Endodermal cell (in vitro differentiated cells): Measurements from ENCODE around the gene ZNF429. TPM values are rescaled to one million over a fixed set of nuclear protein-coding genes. Genes with fewer than 3 reads are reported as not detected.

Experiments used
- DNase-seq: peaks from one replicate; pipeline ENCODE4 v3.0.0-alpha.2; 2017
- H3K27ac ChIP-seq: 2 replicates; pipeline ENCODE4 v1.5.1; 2013; ENCODE audit warnings: mild to moderate bottlenecking, low read depth, low read length, moderate library complexity
- H3K27me3 ChIP-seq: 2 replicates; pipeline ENCODE4 v1.6.1; 2013; ENCODE audit warnings: mild to moderate bottlenecking, low read length, moderate library complexity; ENCODE audit not compliant: insufficient read depth, control insufficient read depth, poor library complexity, severe bottlenecking
- H3K36me3 ChIP-seq: 2 replicates; pipeline ENCODE4 v1.7.0; 2013; ENCODE audit warnings: mild to moderate bottlenecking, low read length, moderate library complexity; ENCODE audit not compliant: control insufficient read depth, insufficient read depth
- H3K4me1 ChIP-seq: one replicate; pipeline ENCODE4 v1.7.0; 2013; ENCODE audit warnings: low read length; ENCODE audit not compliant: control insufficient read depth, insufficient read depth
- H3K4me3 ChIP-seq: 2 replicates; pipeline ENCODE4 v1.5.1; 2013; ENCODE audit warnings: mild to moderate bottlenecking, low read length, moderate library complexity
- H3K9ac ChIP-seq: 2 replicates; pipeline ENCODE4 v1.6.1; 2013; ENCODE audit warnings: mild to moderate bottlenecking, low read length, moderate library complexity; ENCODE audit not compliant: poor library complexity, severe bottlenecking; ENCODE audit errors: extremely low read depth
- H3K9me3 ChIP-seq: 2 replicates; pipeline ENCODE4 v1.6.1; 2013; ENCODE audit warnings: mild to moderate bottlenecking, low read length, moderate library complexity; ENCODE audit not compliant: control insufficient read depth
- H3K27ac Mint-ChIP-seq: 2 replicates; pipeline ENCODE4 v1.8.0; 2020; ENCODE audit warnings: mixed read lengths
- H3K27me3 Mint-ChIP-seq: 2 replicates; pipeline ENCODE4 v1.8.0; 2021; ENCODE audit warnings: mild to moderate bottlenecking, mixed read lengths; ENCODE audit not compliant: insufficient read depth
- H3K36me3 Mint-ChIP-seq: 2 replicates; pipeline ENCODE4 v1.8.0; 2020; ENCODE audit warnings: low read depth, mixed read lengths
- H3K4me1 Mint-ChIP-seq: 2 replicates; pipeline ENCODE4 v1.8.0; 2020; ENCODE audit warnings: mixed read lengths
- H3K4me3 Mint-ChIP-seq: 2 replicates; pipeline ENCODE4 v1.8.0; 2020; ENCODE audit warnings: mild to moderate bottlenecking, moderate library complexity, mixed read lengths
- H3K9me3 Mint-ChIP-seq: 2 replicates; pipeline ENCODE4 v1.8.0; 2020; ENCODE audit warnings: mild to moderate bottlenecking, mixed read lengths
- CTCF ChIP-seq: fragments of 200-600 bp; sonication (generic); conservative IDR thresholded peaks from 2 replicates; pipeline ENCODE4 v1.5.0; 2021; ENCODE audit warnings: antibody characterized with exemption, mild to moderate bottlenecking
- WGBS, 2 experiments: methylation state at CpG; one replicate each; pipeline versions ENCODE4 v1.1.5 to v1.1.7; 2013; ENCODE audit warnings: missing lambda C conversion rate in 2 of 2, mixed read lengths in 1 of 2; ENCODE audit not compliant: insufficient coverage in 1 of 2, insufficient read length in 1 of 2; 5-methylcytosine and 5-hydroxymethylcytosine counted together
- total RNA-seq, 2 donors: library from RNA; stranded (reverse); fragmentation: NEBNext Ultra II Directional in 1 of 2; extraction: Animal tissue kit (Norgen Biotek cat#: 25700) in 1 of 2; gene quantifications; 2 replicates in 1 of 2; 3 replicates in 1 of 2; pipeline ENCODE4 v1.2.1, GENCODE V29; 2021

Gene ZNF429
- total RNA-seq, 2 donors from 2014 or later: 14.3 to 23.2 TPM

GRCh38 chr19:21593008-21593481 lies 87.6 kb downstream of the ZNF429 start:
- peaks cover 20% of the 10 kb centered on the region for H3K9me3 ChIP-seq
- Mint-ChIP-seq H3K27me3 (peaks cover 7% of the 10 kb centered on the region), H3K9me3 (peaks cover 81% of the 10 kb centered on the region), H3K27ac (no peak overlapping the region), H3K36me3 (no peaks in the 10 kb centered on the region), H3K4me1 (no peaks in the 10 kb centered on the region), H3K4me3 (no peak overlapping the region)
- H3K36me3 ChIP-seq: no peaks in the 10 kb centered on the region
- 69 to 71% methylated on average over 2 of the region's 2 CpGs for WGBS, 2 experiments
- H3K27ac ChIP-seq: no peak overlapping the region
- DNase-seq: no peak
- no peak for TF ChIP-seq CTCF
- no peaks in the 10 kb centered on the region for H3K27me3 ChIP-seq
- H3K4me3 ChIP-seq: no peak overlapping the region
- H3K9ac ChIP-seq: no peak overlapping the region
- no peaks in the 10 kb centered on the region for H3K4me1 ChIP-seq

- H3K4me1 Mint-ChIP-seq: no peaks in the 10 kb centered on the region
- H3K27ac ChIP-seq: no peak overlapping the region
- no peak overlapping the region for H3K27ac Mint-ChIP-seq
- no peaks in the 10 kb centered on the region for H3K4me1 ChIP-seq
- H3K9ac ChIP-seq: no peak overlapping the region
- TF ChIP-seq CTCF: no peak
- H3K36me3 Mint-ChIP-seq: no peaks in the 10 kb centered on the region
- H3K27me3 Mint-ChIP-seq: peaks cover 6% of the 10 kb centered on the region
- H3K9me3 Mint-ChIP-seq: peaks cover 78% of the 10 kb centered on the region
- DNase-seq: no peak
- no peaks in the 10 kb centered on the region for H3K36me3 ChIP-seq
- no peak overlapping the region for H3K4me3 Mint-ChIP-seq
- H3K9me3 ChIP-seq: peaks cover 15% of the 10 kb centered on the region
- H3K4me3 ChIP-seq: no peak overlapping the region
- WGBS, 2 experiments: 75 to 77% methylated on average over 4 of the region's 4 CpGs
- no peaks in the 10 kb centered on the region for H3K27me3 ChIP-seq
Observed at GRCh38 chr19:21593502-21593901, 88.1 kb downstream of the ZNF429 start.

GRCh38 chr19:21593934-21594820 lies 88.8 kb downstream of the ZNF429 start:
- Mint-ChIP-seq H3K27me3 (peaks cover 5% of the 10 kb centered on the region), H3K9me3 (peaks cover 78% of the 10 kb centered on the region), H3K4me3 (no peak overlapping the region), H3K4me1 (no peaks in the 10 kb centered on the region), H3K36me3 (no peaks in the 10 kb centered on the region), H3K27ac (no peak overlapping the region)
- H3K4me3 ChIP-seq: no peak overlapping the region
- no peak for DNase-seq
- no peaks in the 10 kb centered on the region for H3K27me3 ChIP-seq
- TF ChIP-seq CTCF: no peak
- no peak overlapping the region for H3K9ac ChIP-seq
- peaks cover 15% of the 10 kb centered on the region for H3K9me3 ChIP-seq
- no peak overlapping the region for H3K27ac ChIP-seq
- WGBS, 2 experiments: 60 to 90% methylated on average over 2 to 3 of the region's 3 CpGs
- H3K4me1 ChIP-seq: no peaks in the 10 kb centered on the region
- H3K36me3 ChIP-seq: no peaks in the 10 kb centered on the region
